ENCODE results near the gene FGF5. TPM values are rescaled to one million over a fixed set of nuclear protein-coding genes. Genes with fewer than 3 reads are reported as not detected.

The FGF5 gene
- total RNA-seq, 1 experiment from 2014 or later, result 2.6 TPM

DNA sequence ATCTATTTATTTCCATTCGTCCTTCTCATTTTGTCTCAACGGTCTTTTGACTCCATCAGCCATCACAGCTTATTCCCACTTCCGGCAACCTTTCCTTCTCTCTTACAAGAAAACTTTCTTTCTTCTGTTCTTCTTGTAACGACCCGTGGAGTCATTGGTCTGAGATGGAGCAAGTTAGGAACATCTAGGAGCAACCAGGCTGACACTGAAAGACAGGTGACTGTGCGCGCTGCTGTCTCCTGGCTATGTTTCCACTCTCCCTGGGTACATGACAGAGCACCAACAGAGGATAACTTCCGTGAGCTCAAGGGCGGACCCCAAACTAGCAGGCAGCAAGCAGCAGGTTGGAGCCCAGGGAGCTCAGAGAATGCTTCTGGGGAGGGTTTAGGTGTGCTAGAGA, 2.5 kb downstream of the FGF5 start:
- POLR2A ChIA-PET (ENCODE audit: unreplicated experiment), result no interaction called here
- H3K4me2 ChIP-seq (ENCODE audit: low read length), result peak overlapping the region; percentile 60; the same call in 1 of the 2 replicates
- BruUV-seq (replicated peaks), result no TSS peak

DNA sequence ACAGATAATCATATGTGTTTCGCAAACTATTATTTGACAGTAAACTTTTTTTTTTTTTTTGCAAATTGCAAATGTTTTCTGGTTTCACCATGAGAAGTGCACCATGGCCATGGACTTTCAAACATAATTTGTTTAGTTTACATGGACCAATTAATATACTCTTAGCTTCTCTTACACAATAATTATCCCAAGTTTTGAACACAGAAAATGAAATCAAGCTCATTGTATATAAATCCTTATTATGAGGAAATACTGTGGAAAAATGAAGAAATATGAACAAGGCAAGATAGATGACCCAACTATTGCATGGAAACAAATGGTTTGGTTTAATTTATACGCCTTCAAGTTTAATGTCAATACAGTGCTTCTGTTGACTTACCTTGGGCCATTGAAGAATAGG, 3.9 kb downstream of the FGF5 start:
- no TSS peak for BruUV-seq (replicated peaks)
- DNase-seq, result no peak
- intact Hi-C loops (cut with micrococcal nuclease), result no loop called here
- POLR2A ChIA-PET (ENCODE audit: unreplicated experiment), result no interaction called here
- Histone ChIP-seq H3K9me2 (replicated peaks; ENCODE audit: low read length) (no peaks in the 10 kb centered on the region), H3F3A (ENCODE audit: low read length, unreplicated experiment) (no peaks in the 10 kb centered on the region), H3K27me3 (ENCODE audit: low read length) (no peaks in the 10 kb centered on the region), H3K4me2 (ENCODE audit: low read length) (no peak overlapping the region; the same call in 1 of the 2 replicates), H3K79me2 (ENCODE audit: low read length) (peaks cover 47% of the 10 kb centered on the region), H3K4me1 (ENCODE audit: insufficient read depth, low read length) (peaks cover 10% of the 10 kb centered on the region), H4K20me1 (ENCODE audit: low read length) (no peaks in the 10 kb centered on the region), H3K9ac (ENCODE audit: low read length) (no peak overlapping the region), H3K36me3 (ENCODE audit: low read depth, low read length) (no peaks in the 10 kb centered on the region), H3K27ac (ENCODE audit: low read length) (no peak overlapping the region), H2AFZ (ENCODE audit: low read length) (no peak overlapping the region), H3K9me3 (ENCODE audit: low read length) (no peaks in the 10 kb centered on the region), H3K4me3 (ENCODE audit: low read length) (peak overlapping the region; percentile 34; the same call in 1 of the 2 replicates)
- ATAC-seq, result no peak
- TF ChIP-seq EZH2 (IDR thresholded peaks at IDR 0.05; ENCODE audit: low read length, unreplicated experiment) (no peak), CTCF (conservative IDR thresholded peaks at IDR 0.05; ENCODE audit: low read depth, low read length) (no peak), EZH2phosphoT487 (IDR thresholded peaks at IDR 0.05; ENCODE audit: borderline replicate concordance, low read length) (no peak)
- CTCF ChIA-PET, result interaction anchor here (0.6 kb wide), 1 partner anchor 53 kb away, joined by 3 read pairs; no protein-coding TSS in a partner anchor

More for the DNA sequence above, 2.5 kb downstream of the FGF5 start:
- H3K27ac ChIP-seq (ENCODE audit: low read length), result no peak overlapping the region
- H3K79me2 ChIP-seq (ENCODE audit: low read length), result peaks cover 53% of the 10 kb centered on the region
- no peaks in the 10 kb centered on the region for H3K9me2 ChIP-seq (replicated peaks; ENCODE audit: low read length)
- no peaks in the 10 kb centered on the region for H3F3A ChIP-seq (ENCODE audit: low read length, unreplicated experiment)
- no peaks in the 10 kb centered on the region for H4K20me1 ChIP-seq (ENCODE audit: low read length)
- TF ChIP-seq EZH2 (IDR thresholded peaks at IDR 0.05; ENCODE audit: low read length, unreplicated experiment), result no peak
- TF ChIP-seq EZH2phosphoT487 (IDR thresholded peaks at IDR 0.05; ENCODE audit: borderline replicate concordance, low read length), result no peak
- TF ChIP-seq CTCF (conservative IDR thresholded peaks at IDR 0.05; ENCODE audit: low read depth, low read length), result no peak
- no peaks in the 10 kb centered on the region for H3K9me3 ChIP-seq (ENCODE audit: low read length)
- ATAC-seq (no peak), DNase-seq (no peak)
- CTCF ChIA-PET, result no interaction called here
- no peak overlapping the region for H3K9ac ChIP-seq (ENCODE audit: low read length)
- intact Hi-C loops (cut with micrococcal nuclease), result loop anchor here (5.0 kb wide), 2 partner anchors 38 to 47 kb away; no protein-coding TSS in a partner anchor
- H3K27me3 ChIP-seq (ENCODE audit: low read length), result no peaks in the 10 kb centered on the region
- H3K4me3 ChIP-seq (ENCODE audit: low read length), result peak overlapping the region; percentile 34; the same call in 1 of the 2 replicates
- peaks cover 16% of the 10 kb centered on the region for H3K4me1 ChIP-seq (ENCODE audit: insufficient read depth, low read length)
- no peak overlapping the region for H2AFZ ChIP-seq (ENCODE audit: low read length)
- H3K36me3 ChIP-seq (ENCODE audit: low read depth, low read length), result no peaks in the 10 kb centered on the region

- Histone ChIP-seq H3K9me3 (ENCODE audit: low read length) (no peaks in the 10 kb centered on the region), H3K79me2 (ENCODE audit: low read length) (peaks cover 46% of the 10 kb centered on the region), H3K36me3 (ENCODE audit: low read depth, low read length) (no peaks in the 10 kb centered on the region), H3F3A (ENCODE audit: low read length, unreplicated experiment) (no peaks in the 10 kb centered on the region), H3K4me2 (ENCODE audit: low read length) (no peak overlapping the region; the same call in 1 of the 2 replicates), H3K9ac (ENCODE audit: low read length) (no peak overlapping the region), H3K9me2 (replicated peaks; ENCODE audit: low read length) (no peaks in the 10 kb centered on the region), H4K20me1 (ENCODE audit: low read length) (no peaks in the 10 kb centered on the region), H2AFZ (ENCODE audit: low read length) (no peak overlapping the region), H3K4me1 (ENCODE audit: insufficient read depth, low read length) (peaks cover 10% of the 10 kb centered on the region), H3K27me3 (ENCODE audit: low read length) (no peaks in the 10 kb centered on the region), H3K27ac (ENCODE audit: low read length) (no peak overlapping the region), H3K4me3 (ENCODE audit: low read length) (no peak overlapping the region)
- TF ChIP-seq EZH2 (IDR thresholded peaks at IDR 0.05; ENCODE audit: low read length, unreplicated experiment) (no peak), CTCF (conservative IDR thresholded peaks at IDR 0.05; ENCODE audit: low read depth, low read length) (no peak), EZH2phosphoT487 (IDR thresholded peaks at IDR 0.05; ENCODE audit: borderline replicate concordance, low read length) (no peak)
- no peak for DNase-seq
- no peak for ATAC-seq
- BruUV-seq (replicated peaks), result no TSS peak
- POLR2A ChIA-PET (ENCODE audit: unreplicated experiment), result no interaction called here
- intact Hi-C loops (cut with micrococcal nuclease), result no loop called here
- CTCF ChIA-PET, result no interaction called here
These were observed 4.4 kb downstream of the FGF5 start for GRCh38 chr4:80270868-80271267.
